Measurements from ENCODE around the gene LBH.

LBH gene

DNA sequence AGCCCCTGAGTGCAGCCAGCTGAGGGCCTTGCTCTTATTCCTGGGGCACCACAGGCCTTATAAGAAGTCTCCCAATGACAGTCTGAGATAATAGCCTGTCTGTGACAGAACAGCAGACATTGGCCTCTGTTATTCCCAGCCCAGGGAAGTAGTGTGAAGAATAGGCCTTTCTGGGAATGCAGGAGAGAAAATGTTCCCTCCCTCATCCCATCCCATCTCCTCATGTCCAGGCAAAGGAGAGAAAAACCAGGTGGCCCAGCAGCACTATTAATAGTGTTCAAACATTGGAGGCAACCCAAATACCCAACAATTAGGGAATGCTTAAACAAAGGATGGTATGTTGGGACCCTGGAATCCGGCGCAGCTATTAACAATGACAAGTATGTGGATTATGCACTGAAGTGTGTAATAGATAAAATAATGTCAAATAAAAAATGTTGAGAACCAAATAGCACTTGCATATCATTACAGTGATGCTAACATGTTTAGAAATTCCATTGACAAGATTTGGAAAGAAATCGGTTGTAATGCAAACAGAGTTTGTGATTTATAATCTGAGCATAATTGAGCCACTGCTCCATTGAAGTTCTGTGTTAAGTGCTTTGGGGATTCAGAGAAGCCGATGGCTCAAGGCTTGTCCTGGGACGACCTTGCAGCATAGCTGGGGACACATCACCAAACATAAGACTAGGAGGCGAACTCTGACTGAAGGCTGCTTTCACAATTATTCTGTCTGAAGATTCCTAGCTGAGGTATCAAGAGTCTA lies 69.3 kb downstream of the LBH start:
- no peak for DNase-seq (ENCODE audit: low read depth in 2 of 2, low spot score in 1 of 2)

DNA sequence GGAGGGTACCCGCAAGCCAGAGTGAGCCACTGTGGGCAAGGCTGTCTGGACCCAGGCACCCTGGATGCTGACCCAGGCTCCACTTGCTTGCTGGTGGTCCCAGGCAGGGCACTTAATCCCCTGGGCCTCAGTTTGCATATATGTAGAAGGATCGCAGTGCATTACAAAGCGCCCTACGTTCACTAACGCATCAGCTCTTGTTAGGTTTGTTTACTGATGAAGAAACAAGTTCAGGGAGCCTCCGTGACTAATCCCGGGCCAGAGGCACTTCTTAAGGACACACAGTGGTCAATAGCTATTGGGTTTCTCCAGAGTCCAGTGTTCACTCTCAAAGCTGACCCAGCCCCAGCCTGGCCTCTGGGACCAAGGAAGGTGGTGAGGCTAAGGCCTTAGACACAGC lies 70.2 kb downstream of the LBH start:
- DNase-seq (ENCODE audit: low read depth in 2 of 2, low spot score in 1 of 2), result no peak

- no peak for DNase-seq (ENCODE audit: low read depth in 2 of 2, low spot score in 1 of 2)
Measured at GRCh38 chr2:30302566-30302965, 71.2 kb downstream of the LBH start.

- DNase-seq (ENCODE audit: low read depth in 2 of 2, low spot score in 1 of 2), result no peak
Measured at GRCh38 chr2:30303095-30303494, 71.8 kb downstream of the LBH start.

- no peak for DNase-seq (ENCODE audit: low read depth in 2 of 2, low spot score in 1 of 2)
Measured at GRCh38 chr2:30305235-30305634, 73.9 kb downstream of the LBH start.

- no peak for DNase-seq (ENCODE audit: low read depth in 2 of 2, low spot score in 1 of 2)
Measured at GRCh38 chr2:30306522-30306921, 75.2 kb downstream of the LBH start.

DNA sequence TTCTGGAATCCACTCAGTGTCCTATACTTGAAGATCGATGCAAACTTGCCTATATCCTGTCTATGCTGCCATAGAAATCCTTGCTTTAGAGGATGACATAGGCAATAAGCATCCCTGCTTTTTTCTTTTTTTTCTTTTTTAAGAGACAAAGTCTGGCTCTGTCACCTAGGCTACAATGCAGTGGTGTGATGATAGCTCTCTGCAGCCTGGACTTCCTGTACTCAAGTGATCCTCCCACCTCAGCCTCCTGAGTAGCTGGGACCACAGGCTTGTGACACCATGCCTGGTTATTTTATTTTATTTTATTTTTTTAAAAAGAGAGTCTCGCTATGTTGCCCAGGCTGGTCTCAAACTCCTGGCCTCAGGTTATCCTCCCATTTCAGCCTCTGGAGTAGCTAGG lies 76.9 kb downstream of the LBH start:
- DNase-seq (ENCODE audit: low read depth in 2 of 2, low spot score in 1 of 2), result no peak

Measured in stimulated activated CD8-positive, alpha-beta memory T cell treated with anti-CD3 and anti-CD28 coated beads, Interleukin-4, amount 100 ng/mL, for 1 hour (primary cell).